ENCODE measurements around the gene ST7. TPM values are rescaled to one million over a fixed set of nuclear protein-coding genes. Genes with fewer than 3 reads are reported as not detected.

The ST7 gene
- total and polyA plus RNA-seq, 2 donors (not counting 3 experiments of a cell fraction or from before 2014, with no cell fraction given) = 18.6 to 24.9 TPM

GRCh38 chr7:117272017-117272759 is 318.9 kb downstream of the ST7 start:
- Histone ChIP-seq H2AFZ (ENCODE audit: low read depth, low read length) (no peak overlapping the region), H3K9me3 (replicated peaks; ENCODE audit: control insufficient read depth, insufficient read depth, low read length) (no peaks in the 10 kb centered on the region), H3K9me1 (replicated peaks; ENCODE audit: control insufficient read depth, extremely low read depth, insufficient read depth, low read length) (no peaks in the 10 kb centered on the region), H3K79me2 (ENCODE audit: control insufficient read depth, insufficient read depth, low read length) (no peaks in the 10 kb centered on the region), H3K27me3 (ENCODE audit: control insufficient read depth in 2 of 2, insufficient read depth in 2 of 2, low read length in 2 of 2) (peaks cover 0 to 3% of the 10 kb centered on the region in 2 experiments), H3K27ac (ENCODE audit: insufficient read depth, low read depth, low read length) (no peak overlapping the region), H3K4me3 (replicated peaks in 1 of 3; ENCODE audit: insufficient read depth in 1 of 3, low read depth in 1 of 3, low read length in 3 of 3) (no peak overlapping the region), H3K36me3 (ENCODE audit: control insufficient read depth in 2 of 2, extremely low read depth in 1 of 2, insufficient read depth in 2 of 2, low read length in 2 of 2) (no peaks in the 10 kb centered on the region), H4K20me1 (replicated peaks; ENCODE audit: control insufficient read depth, extremely low read depth, insufficient read depth, low read length) (no peaks in the 10 kb centered on the region), H3K4me2 (ENCODE audit: insufficient read depth, low read length) (no peak overlapping the region), H3K4me1 (ENCODE audit: control insufficient read depth, extremely low read depth, insufficient read depth, low read length) (peaks cover 14% of the 10 kb centered on the region), H3K9ac (replicated peaks; ENCODE audit: extremely low read depth, insufficient read depth, low read length) (no peak overlapping the region)
- TF ChIP-seq FOS (IDR thresholded peaks at IDR 0.05; ENCODE audit: borderline replicate concordance, insufficient read depth, low read length) = no peak
- TF ChIP-seq EZH2 (IDR thresholded peaks at IDR 0.05; ENCODE audit: borderline replicate concordance, low read depth, low read length, severe bottlenecking) = no peak
- no peak for TF ChIP-seq POLR2A (IDR thresholded peaks at IDR 0.05; ENCODE audit: low read depth, low read length)
- TF ChIP-seq CTCF (IDR thresholded peaks at IDR 0.05; ENCODE audit: extremely low read depth in 1 of 2, insufficient read depth in 1 of 2, low read depth in 1 of 2, low read length in 2 of 2) = no peak
- FAIRE-seq (no peak), DNase-seq (ENCODE audit: low read depth, low spot score) (no peak)
- ChIA-PET CTCF (interaction anchor here (2.3 kb wide), 1 partner anchor 59 kb away, joined by 7 read pairs; no protein-coding TSS in a partner anchor), POLR2A (no interaction called here)
- intact Hi-C loops (cut with micrococcal nuclease) = no loop called here
- BruUV-seq (replicated peaks) = no TSS peak
- dilution Hi-C loops (cut with MboI; ENCODE audit: extremely low pct_ligation_motif_present, low sequenced_read_pairs) = no loop called here

GRCh38 chr7:117273325-117273724 is 320.0 kb downstream of the ST7 start:
- H3K4me2 ChIP-seq (ENCODE audit: insufficient read depth, low read length) = no peak overlapping the region
- dilution Hi-C loops (cut with MboI; ENCODE audit: extremely low pct_ligation_motif_present, low sequenced_read_pairs) = no loop called here
- H3K27me3 ChIP-seq (ENCODE audit: control insufficient read depth in 2 of 2, insufficient read depth in 2 of 2, low read length in 2 of 2) = peaks cover 0 to 3% of the 10 kb centered on the region in 2 experiments
- no peaks in the 10 kb centered on the region for H3K9me3 ChIP-seq (replicated peaks; ENCODE audit: control insufficient read depth, insufficient read depth, low read length)
- POLR2A ChIA-PET = no interaction called here
- no peak for DNase-seq (ENCODE audit: low read depth, low spot score)
- no peak overlapping the region for H3K9ac ChIP-seq (replicated peaks; ENCODE audit: extremely low read depth, insufficient read depth, low read length)
- H4K20me1 ChIP-seq (replicated peaks; ENCODE audit: control insufficient read depth, extremely low read depth, insufficient read depth, low read length) = no peaks in the 10 kb centered on the region
- intact Hi-C loops (cut with micrococcal nuclease) = no loop called here
- no peaks in the 10 kb centered on the region for H3K36me3 ChIP-seq (ENCODE audit: control insufficient read depth in 2 of 2, extremely low read depth in 1 of 2, insufficient read depth in 2 of 2, low read length in 2 of 2)
- no peak for TF ChIP-seq POLR2AphosphoS5 (IDR thresholded peaks at IDR 0.05; ENCODE audit: insufficient read depth, low read depth, low read length)
- TF ChIP-seq CTCF (IDR thresholded peaks at IDR 0.05; ENCODE audit: extremely low read depth in 1 of 2, insufficient read depth in 1 of 2, low read depth in 1 of 2, low read length in 2 of 2) = no peak
- no peak for TF ChIP-seq FOS (IDR thresholded peaks at IDR 0.05; ENCODE audit: borderline replicate concordance, insufficient read depth, low read length)
- TF ChIP-seq POLR2A (IDR thresholded peaks at IDR 0.05; ENCODE audit: low read depth, low read length) = no peak
- TF ChIP-seq MYC (IDR thresholded peaks at IDR 0.05; ENCODE audit: low read depth, low read length) = no peak
- no peak for TF ChIP-seq EZH2 (IDR thresholded peaks at IDR 0.05; ENCODE audit: borderline replicate concordance, low read depth, low read length, severe bottlenecking)
- TF ChIP-seq JUN (IDR thresholded peaks at IDR 0.05; ENCODE audit: borderline replicate concordance, insufficient read depth, insufficient read length, low read depth) = no peak
- no peak for TF ChIP-seq MAX (IDR thresholded peaks at IDR 0.05; ENCODE audit: insufficient read depth, insufficient read length)
- TF ChIP-seq GATA2 (IDR thresholded peaks at IDR 0.05; ENCODE audit: insufficient read depth, insufficient read length, low read depth, low read length) = no peak
- peaks cover 14% of the 10 kb centered on the region for H3K4me1 ChIP-seq (ENCODE audit: control insufficient read depth, extremely low read depth, insufficient read depth, low read length)
- H3K9me1 ChIP-seq (replicated peaks; ENCODE audit: control insufficient read depth, extremely low read depth, insufficient read depth, low read length) = no peaks in the 10 kb centered on the region
- CTCF ChIA-PET = interaction anchor here (0.7 to 2.3 kb wide), 3 partner anchors 21 to 61 kb away, joined by 3 to 7 read pairs (median 3); no protein-coding TSS in a partner anchor
- no peak overlapping the region for H2AFZ ChIP-seq (ENCODE audit: low read depth, low read length)
- no TSS peak for BruUV-seq (replicated peaks)
- no peak overlapping the region for H3K4me3 ChIP-seq (replicated peaks in 1 of 3; ENCODE audit: insufficient read depth in 1 of 3, low read depth in 1 of 3, low read length in 3 of 3)
- H3K79me2 ChIP-seq (ENCODE audit: control insufficient read depth, insufficient read depth, low read length) = no peaks in the 10 kb centered on the region
- FAIRE-seq = no peak
- no peak overlapping the region for H3K27ac ChIP-seq (ENCODE audit: insufficient read depth, low read depth, low read length)

Data from endothelial cell of umbilical vein (primary cell).